ENCODE data around the gene SLC22A1. TPM values are rescaled to one million over a fixed set of nuclear protein-coding genes. Genes with fewer than 3 reads are reported as not detected.

SLC22A1 gene
- 1.0 and 1.5 TPM in 2 replicates for total RNA-seq
- long read RNA-seq, partial matches to known transcripts: 1 of 1 reads
- long read RNA-seq, other reads (novel, unspliced or antisense): 0 of 1 reads

DNA sequence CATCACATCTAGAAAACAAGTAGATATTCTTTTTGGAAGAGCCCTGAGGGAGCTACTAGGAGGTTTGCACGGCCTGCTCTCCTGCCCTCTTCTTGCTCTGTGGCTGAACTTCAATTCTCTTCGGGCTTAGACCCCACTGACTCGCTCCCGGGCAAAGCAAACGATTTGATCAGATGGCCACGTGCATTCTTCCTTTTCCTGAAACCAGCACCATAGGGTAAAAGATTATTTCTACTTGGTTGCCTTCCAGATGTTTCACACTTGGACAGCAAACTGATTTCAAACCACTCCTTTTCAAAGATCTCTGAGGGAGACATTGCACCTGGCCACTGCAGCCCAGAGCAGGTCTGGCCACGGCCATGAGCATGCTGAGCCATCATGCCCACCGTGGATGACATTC, at the start of gene SLC22A1:
Gene SLC22A1, plus strand, starts transcription at position 258 of the 400 bp plus-strand sequence. Its CDS starts 121 bp downstream, at position 379.
- H3K36me3 Mint-ChIP-seq (ENCODE audit: unreplicated experiment): peaks cover 21% of the 10 kb centered on the region
- H3K27me3 Mint-ChIP-seq (ENCODE audit: unreplicated experiment): no peaks in the 10 kb centered on the region

DNA sequence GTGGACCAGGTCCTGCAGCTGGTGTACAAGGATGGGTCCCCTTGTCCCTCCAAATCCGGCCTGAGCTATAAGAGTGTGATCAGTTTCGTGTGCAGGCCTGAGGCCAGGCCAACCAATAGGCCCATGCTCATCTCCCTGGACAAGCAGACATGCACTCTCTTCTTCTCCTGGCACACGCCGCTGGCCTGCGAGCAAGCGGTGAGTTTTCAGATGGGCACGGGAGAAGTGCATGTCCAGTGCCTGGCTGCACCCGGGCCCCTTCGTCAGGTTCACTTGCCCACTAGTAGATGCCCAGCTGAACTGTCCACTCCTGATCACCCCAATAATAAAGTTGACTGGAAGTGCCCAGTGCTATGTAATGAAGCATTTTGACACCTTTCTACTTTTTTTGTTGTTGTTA, 48.3 kb upstream of the SLC22A1 start:
- TF ChIP-seq, protein P1, sequence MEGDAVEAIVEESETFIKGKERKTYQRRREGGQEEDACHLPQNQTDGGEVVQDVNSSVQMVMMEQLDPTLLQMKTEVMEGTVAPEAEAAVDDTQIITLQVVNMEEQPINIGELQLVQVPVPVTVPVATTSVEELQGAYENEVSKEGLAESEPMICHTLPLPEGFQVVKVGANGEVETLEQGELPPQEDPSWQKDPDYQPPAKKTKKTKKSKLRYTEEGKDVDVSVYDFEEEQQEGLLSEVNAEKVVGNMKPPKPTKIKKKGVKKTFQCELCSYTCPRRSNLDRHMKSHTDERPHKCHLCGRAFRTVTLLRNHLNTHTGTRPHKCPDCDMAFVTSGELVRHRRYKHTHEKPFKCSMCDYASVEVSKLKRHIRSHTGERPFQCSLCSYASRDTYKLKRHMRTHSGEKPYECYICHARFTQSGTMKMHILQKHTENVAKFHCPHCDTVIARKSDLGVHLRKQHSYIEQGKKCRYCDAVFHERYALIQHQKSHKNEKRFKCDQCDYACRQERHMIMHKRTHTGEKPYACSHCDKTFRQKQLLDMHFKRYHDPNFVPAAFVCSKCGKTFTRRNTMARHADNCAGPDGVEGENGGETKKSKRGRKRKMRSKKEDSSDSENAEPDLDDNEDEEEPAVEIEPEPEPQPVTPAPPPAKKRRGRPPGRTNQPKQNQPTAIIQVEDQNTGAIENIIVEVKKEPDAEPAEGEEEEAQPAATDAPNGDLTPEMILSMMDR (IDR thresholded peaks at IDR 0.05): no peak
- Mint-ChIP-seq H3K9me3 (ENCODE audit: unreplicated experiment) (no peaks in the 10 kb centered on the region), H3K36me3 (ENCODE audit: unreplicated experiment) (peaks cover 65% of the 10 kb centered on the region), H3K4me1 (ENCODE audit: unreplicated experiment) (no peaks in the 10 kb centered on the region), H3K27ac (ENCODE audit: unreplicated experiment) (no peak overlapping the region), H3K27me3 (ENCODE audit: unreplicated experiment) (no peaks in the 10 kb centered on the region), H3K4me3 (ENCODE audit: unreplicated experiment) (no peak overlapping the region)
- DNase-seq (ENCODE audit: extremely low spot score, unreplicated experiment): no peak

More for the DNA sequence above, at the start of gene SLC22A1:
- TF ChIP-seq, protein P1 (IDR thresholded peaks at IDR 0.05): no peak
- DNase-seq (ENCODE audit: extremely low spot score, unreplicated experiment): no peak
- Mint-ChIP-seq H3K9me3 (ENCODE audit: unreplicated experiment) (no peaks in the 10 kb centered on the region), H3K4me1 (ENCODE audit: unreplicated experiment) (peaks cover 14% of the 10 kb centered on the region), H3K27ac (ENCODE audit: unreplicated experiment) (no peak within 1 kb of the TSS), H3K4me3 (ENCODE audit: unreplicated experiment) (no peak within 1 kb of the TSS)

DNA sequence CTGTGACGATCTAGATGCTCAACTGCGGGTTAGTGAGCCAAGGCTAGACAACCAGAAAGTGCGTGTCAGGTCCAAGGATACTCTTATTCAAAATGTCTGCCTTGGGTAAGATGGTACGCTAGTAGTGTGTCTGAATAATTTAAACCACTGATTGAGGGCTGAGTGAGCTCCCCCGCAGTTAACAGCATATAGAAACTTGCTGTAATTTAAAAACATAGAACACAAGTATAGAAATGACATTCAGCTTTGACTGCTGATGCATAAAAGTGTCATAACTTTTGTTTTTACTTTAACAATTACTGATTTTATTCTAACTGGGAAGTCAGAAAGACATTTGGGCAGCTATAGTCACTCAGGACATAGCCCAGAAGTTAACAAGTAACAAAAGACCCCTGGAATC, 45.6 kb upstream of the SLC22A1 start:
- TF ChIP-seq, protein P1 (IDR thresholded peaks at IDR 0.05): no peak
- Mint-ChIP-seq H3K4me3 (ENCODE audit: unreplicated experiment) (no peak overlapping the region), H3K4me1 (ENCODE audit: unreplicated experiment) (no peaks in the 10 kb centered on the region), H3K36me3 (ENCODE audit: unreplicated experiment) (peaks cover 60% of the 10 kb centered on the region), H3K27ac (ENCODE audit: unreplicated experiment) (no peak overlapping the region), H3K9me3 (ENCODE audit: unreplicated experiment) (no peaks in the 10 kb centered on the region), H3K27me3 (ENCODE audit: unreplicated experiment) (no peaks in the 10 kb centered on the region)
- no peak for DNase-seq (ENCODE audit: extremely low spot score, unreplicated experiment)

DNA sequence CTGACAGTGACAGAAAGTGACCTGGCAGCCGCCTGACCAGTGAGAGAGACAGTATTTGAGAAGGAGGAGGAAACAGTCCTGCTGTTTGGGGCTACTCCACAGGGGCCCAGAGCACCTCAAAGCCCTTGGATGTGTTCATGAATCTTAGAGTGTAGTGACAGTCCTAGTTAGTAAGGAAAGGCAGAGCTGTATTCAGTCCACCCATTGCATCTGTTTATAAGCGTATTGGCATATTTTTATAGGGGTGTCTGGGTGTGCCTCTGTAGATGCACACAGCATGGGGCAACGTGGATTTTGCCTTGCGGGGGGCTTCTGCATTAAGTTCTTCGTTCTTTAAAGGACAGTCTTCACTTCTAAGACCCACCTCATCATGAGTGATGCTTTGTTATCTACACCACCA, 44.6 kb upstream of the SLC22A1 start:
- H3K36me3 Mint-ChIP-seq (ENCODE audit: unreplicated experiment): peaks cover 65% of the 10 kb centered on the region

DNA sequence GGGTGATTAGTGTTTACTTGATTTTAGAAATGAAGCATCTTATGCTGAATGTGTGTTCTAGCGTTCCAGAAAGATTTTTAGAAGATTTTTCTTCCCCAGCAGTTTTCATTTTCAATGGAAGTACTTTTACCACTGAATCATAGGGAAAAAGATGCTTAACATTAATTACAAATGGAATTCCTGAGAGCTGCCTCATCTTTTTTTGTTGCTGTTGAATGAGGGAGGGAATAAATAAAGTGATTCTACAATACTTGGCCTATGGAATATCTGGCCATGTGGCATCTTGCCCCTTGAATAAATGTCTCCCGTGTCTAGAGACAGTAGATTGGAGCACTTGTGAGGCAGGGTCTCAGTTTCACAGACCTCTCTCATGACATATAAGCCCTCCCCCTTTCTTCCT, 44.1 kb upstream of the SLC22A1 start:
- TF ChIP-seq, protein P1 (IDR thresholded peaks at IDR 0.05): no peak
- H3K36me3 Mint-ChIP-seq (ENCODE audit: unreplicated experiment): peaks cover 65% of the 10 kb centered on the region

More for the DNA sequence above, 44.6 kb upstream of the SLC22A1 start:
- Mint-ChIP-seq H3K4me1 (ENCODE audit: unreplicated experiment) (no peaks in the 10 kb centered on the region), H3K9me3 (ENCODE audit: unreplicated experiment) (no peaks in the 10 kb centered on the region), H3K4me3 (ENCODE audit: unreplicated experiment) (no peak overlapping the region), H3K27me3 (ENCODE audit: unreplicated experiment) (no peaks in the 10 kb centered on the region), H3K27ac (ENCODE audit: unreplicated experiment) (no peak overlapping the region)
- TF ChIP-seq, protein P1 (IDR thresholded peaks at IDR 0.05): no peak
- no peak for DNase-seq (ENCODE audit: extremely low spot score, unreplicated experiment)

More for the DNA sequence above, 44.1 kb upstream of the SLC22A1 start:
- H3K27me3 Mint-ChIP-seq (ENCODE audit: unreplicated experiment): no peaks in the 10 kb centered on the region
- no peak for DNase-seq (ENCODE audit: extremely low spot score, unreplicated experiment)
- H3K4me1 Mint-ChIP-seq (ENCODE audit: unreplicated experiment): no peaks in the 10 kb centered on the region
- no peaks in the 10 kb centered on the region for H3K9me3 Mint-ChIP-seq (ENCODE audit: unreplicated experiment)
- no peak overlapping the region for H3K4me3 Mint-ChIP-seq (ENCODE audit: unreplicated experiment)
- H3K27ac Mint-ChIP-seq (ENCODE audit: unreplicated experiment): no peak overlapping the region

Measured in osteocyte (in vitro differentiated cells).